Stomach (tissue), 9 donors: Measurements from ENCODE around the gene ITGB8. TPM values are rescaled to one million over a fixed set of nuclear protein-coding genes. Genes with fewer than 3 reads are reported as not detected.

Experiments
- DNase-seq, 2 donors: peaks; one replicate each; pipeline versions ENCODE4 v3.0.0 to v3.0.0-alpha.2; 2013 to 2019
- H3K27ac ChIP-seq, 5 donors: fragments of 200-600 bp in 4 of 5; sonication (generic) in 4 of 5; one replicate each; pipeline ENCODE4 v1.5.1; 2013 to 2019; ENCODE audit warnings: mild to moderate bottlenecking in 1 of 5, moderate library complexity in 1 of 5
- H3K27me3 ChIP-seq, 3 donors: fragments of 200-600 bp; sonication (generic); one replicate each; pipeline ENCODE4 v1.5.1; 2017 to 2019; ENCODE audit warnings: mixed run types in 1 of 3
- H3K36me3 ChIP-seq, 4 donors: fragments of 200-600 bp; sonication (generic); 1 replicate in 3 of 4; 2 replicates in 1 of 4; pipeline ENCODE4 v1.5.1; 2016 to 2019
- H3K4me1 ChIP-seq, 4 donors: fragments of 200-600 bp; sonication (generic); one replicate each; pipeline ENCODE4 v1.5.1; 2016 to 2019
- H3K4me3 ChIP-seq, 4 donors: fragments of 200-600 bp; sonication (generic) in 3 of 4; one replicate each; pipeline ENCODE4 v1.5.1; 2016 to 2019; ENCODE audit warnings: mild to moderate bottlenecking in 1 of 4
- H3K9me3 ChIP-seq, 4 donors: fragments of 200-600 bp; sonication (generic); one replicate each; pipeline ENCODE4 v1.5.1; 2016 to 2019
- EP300 ChIP-seq: sonication (generic); formaldehyde crosslinking; IDR thresholded peaks from one replicate; pipeline ENCODE4 v1.6.1; 2017; ENCODE audit warnings: antibody characterized with exemption
- POLR2A ChIP-seq, 4 donors: fragments of 450-650 bp; IDR thresholded peaks; one replicate each; pipeline ENCODE4 v1.6.1; 2016; ENCODE audit warnings: antibody characterized with exemption in 4 of 4, control low read depth in 2 of 4, mild to moderate bottlenecking in 1 of 4, moderate library complexity in 1 of 4
- POLR2AphosphoS5 ChIP-seq, 3 donors: sonication (generic); formaldehyde crosslinking; IDR thresholded peaks; one replicate each; pipeline ENCODE4 v1.6.1; 2016; ENCODE audit warnings: antibody characterized with exemption in 3 of 3
- WGBS, 5 donors: extraction: QIAGEN DNeasy Blood & Tissue Kit in 3 of 5; methylation state at CpG; one replicate each; pipeline versions ENCODE4 v1.1.5 to v1.1.7; 2013 to 2018; 5-methylcytosine and 5-hydroxymethylcytosine counted together
- intact Hi-C: fragments of 100-400 bp; cut with DNase I; formaldehyde crosslinking; loops from one replicate; pipeline ENCODE4 v1.15.1; 2023; ENCODE audit warnings: low total_unique reads
- polyA plus RNA-seq, 3 donors: library from polyadenylated mRNA; stranded (reverse); fragments of 200-250 nt; gene quantifications; one replicate each; pipeline ENCODE4 v1.2.3, GENCODE V29; 2013
- total RNA-seq, 5 donors: library from RNA; depleted of rRNA; stranded (reverse); fragments of >200 nt; gene quantifications; one replicate each; pipeline versions ENCODE4 v1.1.0 to v1.2.3, GENCODE V29; 2014 to 2016
- TF ChIP-seq, protein P1 (sequence below), 7 experiments: fragments of 450-650 bp in 4 of 7; fragments of 200-600 bp in 3 of 7; sonication (generic) in 3 of 7; IDR thresholded peaks; one replicate each; pipeline ENCODE4 v1.5.1; 2016 to 2019; ENCODE audit warnings: antibody characterized with exemption in 7 of 7, control low read depth in 2 of 7, mild to moderate bottlenecking in 1 of 7
- donor health status: healthy with polysubstance abuse.
- donor health status: Bipolar disorder and iron deficiency.
- donor health status: healthy.

Gene ITGB8
- total and polyA plus RNA-seq, 8 donors, result 1.1 to 31.9 (median 6.5) TPM

DNA sequence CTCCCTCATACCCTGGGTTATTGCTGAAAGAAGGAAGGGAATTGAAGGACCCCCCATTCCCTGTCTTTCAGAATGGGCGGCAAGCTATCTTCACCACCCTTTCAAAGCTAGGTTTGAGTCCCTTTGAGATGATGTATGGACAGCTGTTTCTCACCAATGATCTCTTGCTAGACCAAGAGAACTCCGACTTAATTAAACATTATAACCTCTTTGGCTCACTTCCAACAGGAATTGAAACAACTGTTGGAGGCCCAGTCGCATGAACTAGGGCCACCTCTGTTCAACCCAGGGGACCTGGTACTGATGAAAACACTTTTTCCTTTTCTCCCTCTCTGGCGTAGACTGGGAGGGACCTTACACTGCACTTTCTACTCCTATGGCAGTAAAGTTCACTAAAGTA lies 110.6 kb downstream of the ITGB8 start:
- no peak overlapping the region for H3K27ac ChIP-seq
- H3K9me3 ChIP-seq, result peaks cover 0 to 14% (median 8%) of the 10 kb centered on the region in 4 donors
- no peaks in the 10 kb centered on the region for H3K36me3 ChIP-seq
- 58 to 79% (median 67%) methylated on average over 4 of the region's 4 CpGs for WGBS, 5 donors
- TF ChIP-seq, protein P1, sequence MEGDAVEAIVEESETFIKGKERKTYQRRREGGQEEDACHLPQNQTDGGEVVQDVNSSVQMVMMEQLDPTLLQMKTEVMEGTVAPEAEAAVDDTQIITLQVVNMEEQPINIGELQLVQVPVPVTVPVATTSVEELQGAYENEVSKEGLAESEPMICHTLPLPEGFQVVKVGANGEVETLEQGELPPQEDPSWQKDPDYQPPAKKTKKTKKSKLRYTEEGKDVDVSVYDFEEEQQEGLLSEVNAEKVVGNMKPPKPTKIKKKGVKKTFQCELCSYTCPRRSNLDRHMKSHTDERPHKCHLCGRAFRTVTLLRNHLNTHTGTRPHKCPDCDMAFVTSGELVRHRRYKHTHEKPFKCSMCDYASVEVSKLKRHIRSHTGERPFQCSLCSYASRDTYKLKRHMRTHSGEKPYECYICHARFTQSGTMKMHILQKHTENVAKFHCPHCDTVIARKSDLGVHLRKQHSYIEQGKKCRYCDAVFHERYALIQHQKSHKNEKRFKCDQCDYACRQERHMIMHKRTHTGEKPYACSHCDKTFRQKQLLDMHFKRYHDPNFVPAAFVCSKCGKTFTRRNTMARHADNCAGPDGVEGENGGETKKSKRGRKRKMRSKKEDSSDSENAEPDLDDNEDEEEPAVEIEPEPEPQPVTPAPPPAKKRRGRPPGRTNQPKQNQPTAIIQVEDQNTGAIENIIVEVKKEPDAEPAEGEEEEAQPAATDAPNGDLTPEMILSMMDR (IDR thresholded peaks at IDR 0.05), result no peak
- no peak for TF ChIP-seq EP300
- no peak for TF ChIP-seq POLR2AphosphoS5 (IDR thresholded peaks at IDR 0.05)
- no peak for TF ChIP-seq POLR2A (IDR thresholded peaks at IDR 0.05)
- intact Hi-C loops, result no loop called here
- no peak for DNase-seq
- no peaks in the 10 kb centered on the region for H3K27me3 ChIP-seq
- no peak overlapping the region for H3K4me3 ChIP-seq
- peaks cover 0 to 19% (median 12%) of the 10 kb centered on the region in 4 donors for H3K4me1 ChIP-seq

DNA sequence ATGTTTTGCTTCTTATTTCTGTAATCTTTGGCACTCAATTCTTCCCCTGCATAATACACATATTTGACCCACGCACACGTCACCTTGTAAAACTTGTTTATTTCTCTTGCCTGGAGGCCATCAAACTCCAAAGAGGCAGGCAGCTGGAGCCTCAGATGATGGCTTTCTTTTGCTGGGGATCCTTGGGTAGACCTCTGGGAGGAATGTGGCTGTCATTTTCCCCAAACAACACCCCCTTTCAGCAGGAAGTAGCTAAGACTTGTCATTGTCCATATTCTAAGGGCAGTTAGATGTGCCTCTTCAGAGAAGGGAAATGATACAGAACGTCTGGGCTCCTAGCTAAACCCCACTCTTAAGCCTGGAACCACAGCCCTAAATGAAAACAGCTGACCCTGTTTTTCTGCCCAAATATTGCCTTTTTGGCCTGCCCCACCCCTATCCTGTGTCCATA lies 111.3 kb downstream of the ITGB8 start:
- intact Hi-C loops, result no loop called here
- 68 to 80% (median 73%) methylated on average over 3 of the region's 3 CpGs for WGBS, 5 donors
- peaks cover 0 to 14% (median 8%) of the 10 kb centered on the region in 4 donors for H3K9me3 ChIP-seq

DNA sequence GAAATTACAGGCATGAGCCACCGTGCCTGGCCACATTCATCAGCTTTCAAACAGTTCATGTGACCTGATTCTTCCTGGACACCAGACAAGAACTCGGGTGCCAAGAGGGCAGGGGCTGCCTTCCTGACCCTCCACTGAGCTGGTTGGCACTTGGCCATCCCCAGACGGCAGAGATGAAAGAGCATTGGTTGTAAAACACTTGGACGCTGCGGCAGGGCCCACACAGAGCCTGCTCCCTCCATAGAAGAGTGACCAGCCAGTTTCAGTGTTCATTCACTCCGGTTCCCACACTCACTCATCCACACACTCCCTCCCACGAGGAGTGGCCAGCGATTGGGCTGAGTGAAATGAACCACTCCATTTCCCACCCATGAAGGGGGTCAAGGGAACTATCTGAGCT lies 112.3 kb downstream of the ITGB8 start:
- TF ChIP-seq POLR2A (IDR thresholded peaks at IDR 0.05) (no peak), POLR2AphosphoS5 (IDR thresholded peaks at IDR 0.05) (no peak), EP300 (no peak)
- DNase-seq, result no peak
- Histone ChIP-seq H3K27me3 (no peaks in the 10 kb centered on the region), H3K9me3 (peaks cover 0 to 14% (median 8%) of the 10 kb centered on the region in 4 donors), H3K27ac (no peak overlapping the region), H3K36me3 (no peaks in the 10 kb centered on the region), H3K4me1 (peaks cover 0 to 13% (median 8%) of the 10 kb centered on the region in 4 donors), H3K4me3 (no peak overlapping the region)
- 49 to 82% (median 68%) methylated on average over 8 of the region's 8 CpGs for WGBS, 5 donors
- intact Hi-C loops, result no loop called here

More for the DNA sequence above, 111.3 kb downstream of the ITGB8 start:
- peaks cover 0 to 19% (median 12%) of the 10 kb centered on the region in 4 donors for H3K4me1 ChIP-seq
- no peak overlapping the region for H3K4me3 ChIP-seq
- H3K27ac ChIP-seq, result no peak overlapping the region
- no peaks in the 10 kb centered on the region for H3K27me3 ChIP-seq
- no peak for DNase-seq
- no peaks in the 10 kb centered on the region for H3K36me3 ChIP-seq
- TF ChIP-seq EP300, result no peak
- TF ChIP-seq, protein P1 (IDR thresholded peaks at IDR 0.05), result no peak

DNA sequence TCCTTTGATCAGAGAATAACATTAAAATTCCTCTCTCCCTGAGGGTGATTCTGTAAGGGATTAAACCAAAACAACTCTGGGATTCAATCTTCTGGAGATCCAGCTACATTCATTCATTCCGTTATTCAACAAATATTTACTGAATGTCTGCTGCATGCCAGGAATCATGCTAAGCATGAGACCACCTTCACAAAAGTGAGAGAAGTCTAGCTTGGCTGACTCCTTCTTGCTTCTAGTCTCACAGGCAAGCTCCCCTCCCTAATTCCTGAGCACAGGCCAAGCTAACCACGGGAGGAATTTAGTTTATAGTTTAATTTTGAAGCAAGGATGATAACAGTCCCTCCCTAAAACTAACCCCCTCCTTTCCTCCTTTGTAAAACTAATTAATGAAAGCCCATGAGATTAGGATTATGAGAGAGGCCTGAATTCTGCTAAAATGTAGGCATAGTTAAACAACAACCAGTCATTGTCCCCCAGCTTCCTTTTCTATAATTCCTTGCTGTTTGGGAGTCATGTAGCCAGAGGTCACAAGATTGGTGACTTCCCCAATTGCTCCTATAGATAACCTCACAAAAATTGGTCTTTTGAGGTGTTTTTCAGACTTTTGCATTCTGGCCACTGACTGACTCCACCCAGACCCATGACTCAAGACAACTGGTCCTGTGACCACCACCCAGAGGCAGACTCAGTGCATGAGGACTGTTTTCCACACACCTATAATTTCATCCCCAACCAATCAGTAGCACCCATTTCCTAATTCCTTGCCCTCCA lies 113.5 kb downstream of the ITGB8 start:
- Histone ChIP-seq H3K27ac (no peak overlapping the region), H3K4me1 (peaks cover 0 to under 1% (median 0%) of the 10 kb centered on the region in 4 donors), H3K4me3 (no peak overlapping the region), H3K27me3 (no peaks in the 10 kb centered on the region), H3K36me3 (no peaks in the 10 kb centered on the region), H3K9me3 (peaks cover 0 to 14% (median 8%) of the 10 kb centered on the region in 4 donors)
- TF ChIP-seq EP300 (no peak), POLR2AphosphoS5 (IDR thresholded peaks at IDR 0.05) (no peak), POLR2A (IDR thresholded peaks at IDR 0.05) (no peak)
- TF ChIP-seq, protein P1 (IDR thresholded peaks at IDR 0.05), result no peak
- WGBS, 5 donors, result 33 to 57% (median 47%) methylated on average over 2 of the region's 2 CpGs
- intact Hi-C loops, result no loop called here
- DNase-seq, result peak in 1 of 2 donors; percentile 49
